K562 (cell line): ENCODE results near the gene MPHOSPH10. TPM values are rescaled to one million over a fixed set of nuclear protein-coding genes. Genes with fewer than 3 reads are reported as not detected.

Source experiments
- ASH1L ChIP-seq: fragments of 450-650 bp; IDR thresholded peaks from 2 replicates; pipeline ENCODE4 v1.6.1; 2018; ENCODE audit warnings: borderline replicate concordance, mild to moderate bottlenecking, low read depth; ENCODE audit not compliant: partially characterized antibody
- ELF2 ChIP-seq: fragments of 250-450 bp; sonication (Bioruptor Pico); IDR thresholded peaks from 2 replicates; pipeline ENCODE4 v1.5.0; 2021; ENCODE audit warnings: mild to moderate bottlenecking
- GATA2 ChIP-seq: sonication (generic); formaldehyde crosslinking; IDR thresholded peaks from 2 replicates; pipeline ENCODE4 v1.4.0; 2020; ENCODE audit warnings: mild to moderate bottlenecking, missing genetic modification reagents
- KDM5B ChIP-seq: fragments of 200-600 bp; sonication (generic); IDR thresholded peaks from 2 replicates; pipeline ENCODE4 v1.6.1; 2012; ENCODE audit warnings: low read depth, mild to moderate bottlenecking, moderate library complexity, low read length, control low read depth, inconsistent platforms; ENCODE audit not compliant: insufficient replicate concordance
- KLF10 ChIP-seq: fragments of 250-450 bp; sonication (Bioruptor Pico); IDR thresholded peaks from 2 replicates; pipeline ENCODE4 v1.6.1; 2021; ENCODE audit warnings: matching md5 sums
- MXI1 ChIP-seq: IDR thresholded peaks from 2 replicates; pipeline ENCODE4 v1.6.1; 2011; ENCODE audit warnings: low read depth, mild to moderate bottlenecking, improper control_type of control experiment, low read length
- NFIX ChIP-seq: fragments of 250-450 bp; sonication (Bioruptor Pico); IDR thresholded peaks from 2 replicates; pipeline ENCODE4 v1.4.0; 2020; ENCODE audit warnings: low read depth, mild to moderate bottlenecking, moderate library complexity
- PTRF ChIP-seq: fragments of 450-650 bp; IDR thresholded peaks from 2 replicates; pipeline ENCODE4 v1.6.1; 2016; ENCODE audit warnings: mild to moderate bottlenecking, missing genetic modification characterization, missing compliant biosample characterization
- PYGO2 ChIP-seq: fragments of 450-650 bp; IDR thresholded peaks from 2 replicates; pipeline ENCODE4 v1.6.1; 2016; ENCODE audit warnings: mild to moderate bottlenecking, missing genetic modification characterization, moderate library complexity, missing compliant biosample characterization
- RBM39 ChIP-seq: fragments of 200-400 bp; formaldehyde crosslinking; optimal IDR thresholded peaks from 2 replicates; pipeline ENCODE3; 2018; ENCODE audit warnings: low read depth, low read length
- TRIM28 ChIP-seq: fragments of 450-650 bp; IDR thresholded peaks from 2 replicates; pipeline ENCODE4 v1.6.1; 2017
- ZFP30 ChIP-seq: fragments of 250-450 bp; sonication (Bioruptor Pico); IDR thresholded peaks from 2 replicates; pipeline ENCODE4 v1.8.0; 2022; ENCODE audit warnings: moderate library complexity, mild to moderate bottlenecking, inconsistent platforms, borderline replicate concordance
- ZNF146 ChIP-seq: IDR thresholded peaks from one replicate; pipeline ENCODE4 v1.6.1; 2018; ENCODE audit warnings: missing compliant biosample characterization; ENCODE audit not compliant: unreplicated experiment
- polyA plus RNA-seq, 8 experiments: library from polyadenylated mRNA; depleted of rRNA in 4 of 8; stranded (reverse) in 5 of 8; unstranded in 3 of 8; fragments of >200 nt; fragmentation: Nextera tagmentation in 2 of 8; fragmentation: Illumina TruSeq in 1 of 8; extraction: Ambion mirVana in 2 of 8; extraction: Trizol in 1 of 8; gene quantifications; 2 replicates each; pipeline versions ENCODE4 v1.2.1 to v1.2.3, GENCODE V29; 2011 to 2014; ENCODE audit warnings: inconsistent platforms in 1 of 8, missing spikeins in 1 of 8
- total RNA-seq, 7 experiments: library from RNA; depleted of rRNA in 6 of 7; stranded (reverse); fragments of >200 nt in 6 of 7; fragmentation: Illumina TruSeq in 2 of 7; extraction: Trizol in 2 of 7; gene quantifications; 2 replicates each; pipeline versions ENCODE4 v1.2.1 to v1.2.3, GENCODE V29; 2011 to 2021; ENCODE audit warnings: low replicate concordance in 1 of 7
- TF ChIP-seq, protein P1 (sequence below): sonication (generic); formaldehyde crosslinking; IDR thresholded peaks from 2 replicates; pipeline ENCODE4 v1.8.1; 2023; ENCODE audit warnings: mild to moderate bottlenecking, missing genetic modification reagents, moderate library complexity
- TF ChIP-seq, protein P2 (sequence below): fragments of 450-650 bp; formaldehyde crosslinking; IDR thresholded peaks from 2 replicates; pipeline ENCODE4 v1.4.0; 2022; ENCODE audit warnings: missing genetic modification characterization
- TF ChIP-seq, protein P3 (sequence below): sonication (generic); formaldehyde crosslinking; IDR thresholded peaks from 2 replicates; pipeline ENCODE4 v1.8.0; 2022; ENCODE audit warnings: mild to moderate bottlenecking, missing genetic modification reagents

The MPHOSPH10 gene
- total and polyA plus RNA-seq, 9 of the 15 experiments (the other 6 are each of a cell fraction or from before 2014, with no cell fraction given) = 36.8 to 83.7 (median 58.5) TPM

DNA sequence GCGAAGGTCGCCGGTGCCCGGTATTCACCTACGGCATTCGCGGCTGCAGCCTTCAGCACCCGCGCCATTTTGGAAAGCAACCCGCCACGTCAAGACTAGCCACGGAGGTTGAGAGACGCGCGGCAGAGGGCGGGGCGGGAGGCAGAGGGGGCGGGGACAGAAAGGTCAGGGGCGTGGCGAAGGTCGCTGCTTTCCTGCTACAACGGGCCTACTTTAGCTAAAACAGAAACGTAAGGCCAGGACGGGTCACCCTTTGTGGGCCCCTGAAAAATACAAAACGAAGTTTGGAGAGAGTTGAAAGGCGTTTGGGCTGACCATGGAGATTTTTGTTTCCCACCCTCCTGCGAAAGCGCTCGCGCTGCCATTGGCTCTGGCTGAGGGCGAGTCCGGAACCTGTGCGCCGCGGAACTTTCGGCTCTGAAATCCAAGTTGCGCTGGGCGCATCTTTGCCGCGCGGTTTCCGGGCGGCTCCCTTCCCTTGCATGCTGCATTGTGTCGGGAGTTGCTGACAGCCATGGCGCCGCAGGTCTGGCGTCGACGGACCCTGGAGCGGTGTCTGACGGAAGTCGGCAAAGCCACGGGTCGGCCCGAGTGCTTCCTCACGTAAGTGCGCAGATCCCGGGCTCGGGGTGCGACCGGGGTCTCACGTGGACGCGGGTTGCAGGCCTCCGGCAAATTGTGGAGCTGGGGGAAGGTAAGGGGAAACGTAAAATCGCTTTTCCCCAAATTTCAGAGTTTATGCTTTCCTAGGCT is at the start of gene MPHOSPH10, which contains the start of gene MCEE (continued):
- no peak for TF ChIP-seq KLF10 (CRISPR knock-in tag)
- TF ChIP-seq ASH1L = no peak
- TF ChIP-seq ZFP30 (CRISPR knock-in tag) = no peak
- TF ChIP-seq NFIX (CRISPR knock-in tag) = no peak
- no peak; the same call in 1 of the 2 replicates for TF ChIP-seq ELF2 (CRISPR knock-in tag)
- TF ChIP-seq PTRF (tag) = no peak
- TF ChIP-seq ZNF146 (CRISPR knock-in tag) = no peak
- TF ChIP-seq MXI1 = peak; percentile 91
- no peak for TF ChIP-seq TRIM28
- TF ChIP-seq, protein P1, sequence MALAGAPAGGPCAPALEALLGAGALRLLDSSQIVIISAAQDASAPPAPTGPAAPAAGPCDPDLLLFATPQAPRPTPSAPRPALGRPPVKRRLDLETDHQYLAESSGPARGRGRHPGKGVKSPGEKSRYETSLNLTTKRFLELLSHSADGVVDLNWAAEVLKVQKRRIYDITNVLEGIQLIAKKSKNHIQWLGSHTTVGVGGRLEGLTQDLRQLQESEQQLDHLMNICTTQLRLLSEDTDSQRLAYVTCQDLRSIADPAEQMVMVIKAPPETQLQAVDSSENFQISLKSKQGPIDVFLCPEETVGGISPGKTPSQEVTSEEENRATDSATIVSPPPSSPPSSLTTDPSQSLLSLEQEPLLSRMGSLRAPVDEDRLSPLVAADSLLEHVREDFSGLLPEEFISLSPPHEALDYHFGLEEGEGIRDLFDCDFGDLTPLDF = peak; percentile 89; the same call in 1 of the 2 replicates
- TF ChIP-seq KDM5B = peak; percentile 85
- TF ChIP-seq RBM39 = no peak
- TF ChIP-seq, protein P2, sequence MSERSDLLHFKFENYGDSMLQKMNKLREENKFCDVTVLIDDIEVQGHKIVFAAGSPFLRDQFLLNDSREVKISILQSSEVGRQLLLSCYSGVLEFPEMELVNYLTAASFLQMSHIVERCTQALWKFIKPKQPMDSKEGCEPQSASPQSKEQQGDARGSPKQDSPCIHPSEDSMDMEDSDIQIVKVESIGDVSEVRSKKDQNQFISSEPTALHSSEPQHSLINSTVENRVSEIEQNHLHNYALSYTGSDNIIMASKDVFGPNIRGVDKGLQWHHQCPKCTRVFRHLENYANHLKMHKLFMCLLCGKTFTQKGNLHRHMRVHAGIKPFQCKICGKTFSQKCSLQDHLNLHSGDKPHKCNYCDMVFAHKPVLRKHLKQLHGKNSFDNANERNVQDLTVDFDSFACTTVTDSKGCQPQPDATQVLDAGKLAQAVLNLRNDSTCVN (CRISPR knock-in tag) = no peak
- no peak for TF ChIP-seq GATA2 (CRISPR knock-in tag)
- TF ChIP-seq PYGO2 (tag) = no peak
- TF ChIP-seq, protein P3, sequence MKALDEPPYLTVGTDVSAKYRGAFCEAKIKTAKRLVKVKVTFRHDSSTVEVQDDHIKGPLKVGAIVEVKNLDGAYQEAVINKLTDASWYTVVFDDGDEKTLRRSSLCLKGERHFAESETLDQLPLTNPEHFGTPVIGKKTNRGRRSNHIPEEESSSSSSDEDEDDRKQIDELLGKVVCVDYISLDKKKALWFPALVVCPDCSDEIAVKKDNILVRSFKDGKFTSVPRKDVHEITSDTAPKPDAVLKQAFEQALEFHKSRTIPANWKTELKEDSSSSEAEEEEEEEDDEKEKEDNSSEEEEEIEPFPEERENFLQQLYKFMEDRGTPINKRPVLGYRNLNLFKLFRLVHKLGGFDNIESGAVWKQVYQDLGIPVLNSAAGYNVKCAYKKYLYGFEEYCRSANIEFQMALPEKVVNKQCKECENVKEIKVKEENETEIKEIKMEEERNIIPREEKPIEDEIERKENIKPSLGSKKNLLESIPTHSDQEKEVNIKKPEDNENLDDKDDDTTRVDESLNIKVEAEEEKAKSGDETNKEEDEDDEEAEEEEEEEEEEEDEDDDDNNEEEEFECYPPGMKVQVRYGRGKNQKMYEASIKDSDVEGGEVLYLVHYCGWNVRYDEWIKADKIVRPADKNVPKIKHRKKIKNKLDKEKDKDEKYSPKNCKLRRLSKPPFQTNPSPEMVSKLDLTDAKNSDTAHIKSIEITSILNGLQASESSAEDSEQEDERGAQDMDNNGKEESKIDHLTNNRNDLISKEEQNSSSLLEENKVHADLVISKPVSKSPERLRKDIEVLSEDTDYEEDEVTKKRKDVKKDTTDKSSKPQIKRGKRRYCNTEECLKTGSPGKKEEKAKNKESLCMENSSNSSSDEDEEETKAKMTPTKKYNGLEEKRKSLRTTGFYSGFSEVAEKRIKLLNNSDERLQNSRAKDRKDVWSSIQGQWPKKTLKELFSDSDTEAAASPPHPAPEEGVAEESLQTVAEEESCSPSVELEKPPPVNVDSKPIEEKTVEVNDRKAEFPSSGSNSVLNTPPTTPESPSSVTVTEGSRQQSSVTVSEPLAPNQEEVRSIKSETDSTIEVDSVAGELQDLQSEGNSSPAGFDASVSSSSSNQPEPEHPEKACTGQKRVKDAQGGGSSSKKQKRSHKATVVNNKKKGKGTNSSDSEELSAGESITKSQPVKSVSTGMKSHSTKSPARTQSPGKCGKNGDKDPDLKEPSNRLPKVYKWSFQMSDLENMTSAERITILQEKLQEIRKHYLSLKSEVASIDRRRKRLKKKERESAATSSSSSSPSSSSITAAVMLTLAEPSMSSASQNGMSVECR (CRISPR knock-in tag) = peak; percentile 41; the same call in 1 of the 2 replicates
